HEK293 (cell line): ENCODE measurements around the gene BCL11B.

ENCODE experiments used
- CTCF ChIA-PET: fragments of 350-600 bp; formaldehyde crosslinking; extraction: SDS; loops from one replicate; lab custom pipeline; 2021; ENCODE audit warnings: antibody characterized with exemption; lab: Yijun Ruan, JAX
- POLR2A ChIA-PET: fragments of 300-600 bp; formaldehyde crosslinking; extraction: SDS; loops from one replicate; lab custom pipeline; 2020; ENCODE audit warnings: antibody characterized with exemption, inconsistent platforms; lab: Yijun Ruan, JAX
- H3K27ac ChIP-seq: fragments of 200-500 bp; sonication (Bioruptor generic); 2 replicates; pipeline ENCODE4 v1.5.1; 2014; ENCODE audit warnings: low read depth, low read length, control low read depth, inconsistent platforms; ENCODE audit errors: extremely low read depth
- H3K36me3 ChIP-seq, 2 experiments: fragments of 200-500 bp in 1 of 2; sonication (Bioruptor generic) in 1 of 2; 1 replicate in 1 of 2; 2 replicates in 1 of 2; pipeline ENCODE4 v1.5.1; 2014 to 2017; ENCODE audit warnings: inconsistent platforms in 2 of 2, low read length in 2 of 2; ENCODE audit not compliant: control insufficient read depth in 2 of 2, insufficient read depth in 1 of 2
- H3K4me1 ChIP-seq: fragments of 200-500 bp; sonication (Bioruptor generic); 2 replicates; pipeline ENCODE4 v1.5.1; 2014; ENCODE audit warnings: mild to moderate bottlenecking, low read length, inconsistent platforms; ENCODE audit not compliant: control insufficient read depth, insufficient read depth
- H3K4me3 ChIP-seq: 2 replicates; pipeline ENCODE4 v1.5.1; 2011; ENCODE audit warnings: low read depth, mild to moderate bottlenecking, control low read depth, low read length, moderate library complexity
- H3K9me3 ChIP-seq: fragments of 200-500 bp; sonication (Bioruptor generic); 2 replicates; pipeline ENCODE4 v1.5.1; 2014; ENCODE audit warnings: low read depth, low read length, inconsistent platforms; ENCODE audit not compliant: control insufficient read depth, insufficient read depth
- CTCF ChIP-seq: fragments of 450-650 bp; formaldehyde crosslinking; IDR thresholded peaks from 2 replicates; pipeline ENCODE4 v1.5.1; 2016; ENCODE audit warnings: missing biosample characterization, missing genetic modification characterization
- ELK4 ChIP-seq: IDR thresholded peaks from 2 replicates; pipeline ENCODE4 v1.6.1; 2011; ENCODE audit warnings: mild to moderate bottlenecking, low read depth, low read length, borderline replicate concordance
- GLIS2 ChIP-seq: fragments of 450-650 bp; formaldehyde crosslinking; IDR thresholded peaks from 2 replicates; pipeline ENCODE4 v1.5.1; 2016; ENCODE audit warnings: missing biosample characterization, missing genetic modification characterization
- HOXA7 ChIP-seq: sonication (generic); formaldehyde crosslinking; IDR thresholded peaks from 2 replicates; pipeline ENCODE4 v1.8.1; 2022; ENCODE audit warnings: missing genetic modification reagents, borderline replicate concordance
- HOXC10 ChIP-seq: sonication (generic); formaldehyde crosslinking; IDR thresholded peaks from 2 replicates; pipeline ENCODE4 v1.8.1; 2023; ENCODE audit warnings: mild to moderate bottlenecking, missing genetic modification reagents
- OSR2 ChIP-seq: fragments of 450-650 bp; formaldehyde crosslinking; IDR thresholded peaks from 2 replicates; pipeline ENCODE4 v1.5.1; 2016; ENCODE audit warnings: missing biosample characterization, missing genetic modification characterization
- PRDM2 ChIP-seq: fragments of 450-650 bp; formaldehyde crosslinking; IDR thresholded peaks from 2 replicates; pipeline ENCODE4 v1.5.1; 2016; ENCODE audit warnings: missing biosample characterization, missing genetic modification characterization, borderline replicate concordance
- SCRT1 ChIP-seq: fragments of 450-650 bp; formaldehyde crosslinking; IDR thresholded peaks from 2 replicates; pipeline ENCODE4 v1.5.1; 2016; ENCODE audit warnings: missing biosample characterization, missing genetic modification characterization, borderline replicate concordance
- SCRT2 ChIP-seq: fragments of 450-650 bp; formaldehyde crosslinking; IDR thresholded peaks from 2 replicates; pipeline ENCODE4 v1.5.1; 2016; ENCODE audit warnings: missing biosample characterization, missing genetic modification characterization
- WT1 ChIP-seq: fragments of 450-650 bp; formaldehyde crosslinking; IDR thresholded peaks from 2 replicates; pipeline ENCODE4 v1.5.1; 2016; ENCODE audit warnings: missing biosample characterization, missing genetic modification characterization
- ZBTB8A ChIP-seq: fragments of 450-650 bp; formaldehyde crosslinking; IDR thresholded peaks from 2 replicates; pipeline ENCODE4 v1.5.1; 2016; ENCODE audit warnings: missing biosample characterization, missing genetic modification characterization
- ZFHX2 ChIP-seq: fragments of 450-650 bp; formaldehyde crosslinking; conservative IDR thresholded peaks from 2 replicates; pipeline ENCODE4 v1.5.1; 2016; ENCODE audit warnings: missing biosample characterization, missing genetic modification characterization
- ZFP37 ChIP-seq: fragments of 450-650 bp; formaldehyde crosslinking; IDR thresholded peaks from 2 replicates; pipeline ENCODE4 v1.5.1; 2016; ENCODE audit warnings: missing biosample characterization, missing genetic modification characterization
- ZNF138 ChIP-seq: fragments of 450-650 bp; formaldehyde crosslinking; IDR thresholded peaks from 2 replicates; pipeline ENCODE4 v1.5.1; 2016; ENCODE audit warnings: missing biosample characterization, missing genetic modification characterization, borderline replicate concordance
- ZNF239 ChIP-seq: fragments of 450-650 bp; formaldehyde crosslinking; IDR thresholded peaks from 2 replicates; pipeline ENCODE4 v1.5.1; 2016; ENCODE audit warnings: missing biosample characterization, missing genetic modification characterization
- ZNF280C ChIP-seq: fragments of 450-650 bp; formaldehyde crosslinking; IDR thresholded peaks from 2 replicates; pipeline ENCODE4 v1.5.1; 2016; ENCODE audit warnings: missing biosample characterization, missing genetic modification characterization
- ZNF341 ChIP-seq: fragments of 450-650 bp; formaldehyde crosslinking; IDR thresholded peaks from 2 replicates; pipeline ENCODE4; 2016; ENCODE audit warnings: low read depth, missing biosample characterization, missing genetic modification characterization
- ZNF394 ChIP-seq: fragments of 450-650 bp; formaldehyde crosslinking; IDR thresholded peaks from 2 replicates; pipeline ENCODE4 v1.5.1; 2016; ENCODE audit warnings: missing biosample characterization, missing genetic modification characterization, mild to moderate bottlenecking, moderate library complexity, borderline replicate concordance
- ZNF510 ChIP-seq: fragments of 450-650 bp; formaldehyde crosslinking; IDR thresholded peaks from 2 replicates; pipeline ENCODE4 v1.5.1; 2018; ENCODE audit warnings: mild to moderate bottlenecking, missing genetic modification characterization, missing biosample characterization; ENCODE audit not compliant: insufficient replicate concordance
- ZNF521 ChIP-seq: fragments of 450-650 bp; formaldehyde crosslinking; IDR thresholded peaks from 2 replicates; pipeline ENCODE4 v1.5.1; 2017; ENCODE audit warnings: missing biosample characterization, mild to moderate bottlenecking, missing genetic modification characterization
- ZNF561 ChIP-seq: fragments of 450-650 bp; IDR thresholded peaks from 2 replicates; pipeline ENCODE4 v1.5.1; 2018; ENCODE audit warnings: missing biosample characterization, missing genetic modification characterization, borderline replicate concordance
- ZNF600 ChIP-seq: fragments of 450-650 bp; formaldehyde crosslinking; IDR thresholded peaks from 2 replicates; pipeline ENCODE4 v1.5.1; 2016; ENCODE audit warnings: missing biosample characterization, missing genetic modification characterization
- ZNF677 ChIP-seq: fragments of 450-650 bp; IDR thresholded peaks from 2 replicates; pipeline ENCODE4 v1.5.0; 2018; ENCODE audit warnings: missing biosample characterization, mild to moderate bottlenecking, missing genetic modification characterization, moderate library complexity
- ZNF777 ChIP-seq: fragments of 450-650 bp; formaldehyde crosslinking; IDR thresholded peaks from 2 replicates; pipeline ENCODE4 v1.5.1; 2017; ENCODE audit warnings: missing biosample characterization, missing genetic modification characterization, borderline replicate concordance

The BCL11B gene

GRCh38 chr14:99258341-99258861 lies 13.6 kb downstream of the BCL11B start (continued):
- TF ChIP-seq PRDM2 (tag by site-specific recombination), result no peak
- TF ChIP-seq SCRT1, result peak; percentile 96
- peak; percentile 98 for TF ChIP-seq SCRT2 (tag by site-specific recombination)
- TF ChIP-seq ZFP37, result no peak
- TF ChIP-seq ZNF138 (tag by site-specific recombination), result no peak
- TF ChIP-seq ZFHX2, result peak; percentile 37; the same call in 1 of the 2 replicates
- peak; percentile 51 for TF ChIP-seq ZNF341 (tag by site-specific recombination)
- peak; percentile 69 for TF ChIP-seq ZNF600 (tag by site-specific recombination)
- 0 out of 2 replicates have a peak, but pooled peaks have one; percentile 22 for TF ChIP-seq WT1 (tag by site-specific recombination)

- ChIA-PET POLR2A (no interaction called here), CTCF (no interaction called here)
- Histone ChIP-seq H3K36me3 (peaks cover 0 to 11% of the 10 kb centered on the region in 2 experiments; a peak in 1 of 3 replicates), H3K4me3 (no peak overlapping the region)
- TF ChIP-seq ZNF561, result no peak
- no peak for TF ChIP-seq OSR2
- TF ChIP-seq GLIS2, result no peak
- TF ChIP-seq ELK4, result no peak
- no peak for TF ChIP-seq ZNF777 (tag by site-specific recombination)
- no peak for TF ChIP-seq HOXA7 (CRISPR knock-in tag)
- TF ChIP-seq ZBTB8A (tag by site-specific recombination), result no peak
- no peak for TF ChIP-seq HOXC10 (CRISPR knock-in tag)
- no peak for TF ChIP-seq ZNF677 (tag by site-specific recombination)
- TF ChIP-seq ZNF510 (tag by site-specific recombination), result no peak
- TF ChIP-seq ZNF239, result no peak
- TF ChIP-seq ZNF280C (tag by site-specific recombination), result no peak
- TF ChIP-seq ZNF394 (tag by site-specific recombination), result no peak
- TF ChIP-seq CTCF (tag by site-specific recombination), result no peak
- TF ChIP-seq ZNF521, result no peak
- TF ChIP-seq, all 188 proteins: peak for 0
- Histone ChIP-seq H3K27ac (no peak overlapping the region), H3K9me3 (no peaks in the 10 kb centered on the region), H3K4me1 (peaks cover 49% of the 10 kb centered on the region)
Observed at GRCh38 chr14:99257673-99258221, 14.2 kb downstream of the BCL11B start.
